Measurements from ENCODE around the gene ERRFI1.
A peak's percentile ranks its signal among the peaks of the same experiment; 100 is the strongest.

ERRFI1 gene

GRCh38 chr1:8028571-8028910 lies 2.4 kb upstream of the ERRFI1 start:
- TF ChIP-seq CTCF (IDR thresholded peaks at IDR 0.05; ENCODE audit: insufficient read depth, low read depth, low read length, missing control alignments), result no peak

GRCh38 chr1:8027748-8028570 lies 1.9 kb upstream of the ERRFI1 start:
- H3K4me3 ChIP-seq (ENCODE audit: low read depth, low read length), result no peak overlapping the region

More at GRCh38 chr1:8028571-8028910, 2.4 kb upstream of the ERRFI1 start:
- no peak overlapping the region for H3K4me3 ChIP-seq (ENCODE audit: low read depth, low read length)
- no peak for DNase-seq (ENCODE audit: low read depth)

GRCh38 chr1:8026976-8027747 lies 1.1 kb upstream of the ERRFI1 start:
- no peak for TF ChIP-seq CTCF (IDR thresholded peaks at IDR 0.05; ENCODE audit: insufficient read depth, low read depth, low read length, missing control alignments)
- H3K4me3 ChIP-seq (ENCODE audit: low read depth, low read length), result no peak overlapping the region
- DNase-seq (ENCODE audit: low read depth), result no peak

More at GRCh38 chr1:8027748-8028570, 1.9 kb upstream of the ERRFI1 start:
- TF ChIP-seq CTCF (IDR thresholded peaks at IDR 0.05; ENCODE audit: insufficient read depth, low read depth, low read length, missing control alignments), result no peak
- no peak for DNase-seq (ENCODE audit: low read depth)

GRCh38 chr1:8025671-8026144 lies 401 bp downstream of the ERRFI1 start:
- H3K4me3 ChIP-seq (ENCODE audit: low read depth, low read length), result peak overlapping the region; percentile 52
- peak; percentile 2 for DNase-seq (ENCODE audit: low read depth)
- TF ChIP-seq CTCF (IDR thresholded peaks at IDR 0.05; ENCODE audit: insufficient read depth, low read depth, low read length, missing control alignments), result no peak

- H3K4me3 ChIP-seq (ENCODE audit: low read depth, low read length), result peak overlapping the region; percentile 52
- DNase-seq (ENCODE audit: low read depth), result no peak
- no peak for TF ChIP-seq CTCF (IDR thresholded peaks at IDR 0.05; ENCODE audit: insufficient read depth, low read depth, low read length, missing control alignments)
These were observed 943 bp downstream of the ERRFI1 start for GRCh38 chr1:8025061-8025670.

- DNase-seq (ENCODE audit: low read depth), result no peak
- no peak for TF ChIP-seq CTCF (IDR thresholded peaks at IDR 0.05; ENCODE audit: insufficient read depth, low read depth, low read length, missing control alignments)
- H3K4me3 ChIP-seq (ENCODE audit: low read depth, low read length), result no peak overlapping the region
These were observed 1.8 kb downstream of the ERRFI1 start for GRCh38 chr1:8024329-8024728.
